GM12801 (cell line): ENCODE measurements around the gene PDLIM4.

Source experiments
- TF ChIP-seq, protein P1 (sequence below): IDR thresholded peaks from one replicate; pipeline ENCODE4 v1.5.1; 2011; ENCODE audit warnings: control low read depth; ENCODE audit not compliant: insufficient read length; ENCODE audit errors: extremely low read depth

The PDLIM4 gene

DNA sequence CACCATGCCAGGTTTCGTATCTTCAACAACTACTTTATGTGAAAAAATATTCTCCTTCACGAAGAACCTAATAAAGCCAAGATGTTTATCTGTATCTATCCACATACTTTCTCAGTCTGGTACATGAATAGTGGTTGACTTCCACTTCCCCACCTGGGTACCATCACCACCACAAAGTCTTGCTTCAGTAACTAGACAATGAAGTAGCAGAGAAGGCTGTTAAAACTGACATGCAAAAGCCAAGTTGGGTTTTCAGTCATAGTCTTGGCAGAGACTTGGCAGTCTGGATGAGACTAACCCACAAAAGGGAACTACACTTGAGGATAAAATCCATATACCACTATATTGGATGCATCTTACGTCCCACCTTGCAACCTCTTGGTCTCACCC lies 34.9 kb upstream of the PDLIM4 start:
- TF ChIP-seq, protein P1, sequence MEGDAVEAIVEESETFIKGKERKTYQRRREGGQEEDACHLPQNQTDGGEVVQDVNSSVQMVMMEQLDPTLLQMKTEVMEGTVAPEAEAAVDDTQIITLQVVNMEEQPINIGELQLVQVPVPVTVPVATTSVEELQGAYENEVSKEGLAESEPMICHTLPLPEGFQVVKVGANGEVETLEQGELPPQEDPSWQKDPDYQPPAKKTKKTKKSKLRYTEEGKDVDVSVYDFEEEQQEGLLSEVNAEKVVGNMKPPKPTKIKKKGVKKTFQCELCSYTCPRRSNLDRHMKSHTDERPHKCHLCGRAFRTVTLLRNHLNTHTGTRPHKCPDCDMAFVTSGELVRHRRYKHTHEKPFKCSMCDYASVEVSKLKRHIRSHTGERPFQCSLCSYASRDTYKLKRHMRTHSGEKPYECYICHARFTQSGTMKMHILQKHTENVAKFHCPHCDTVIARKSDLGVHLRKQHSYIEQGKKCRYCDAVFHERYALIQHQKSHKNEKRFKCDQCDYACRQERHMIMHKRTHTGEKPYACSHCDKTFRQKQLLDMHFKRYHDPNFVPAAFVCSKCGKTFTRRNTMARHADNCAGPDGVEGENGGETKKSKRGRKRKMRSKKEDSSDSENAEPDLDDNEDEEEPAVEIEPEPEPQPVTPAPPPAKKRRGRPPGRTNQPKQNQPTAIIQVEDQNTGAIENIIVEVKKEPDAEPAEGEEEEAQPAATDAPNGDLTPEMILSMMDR, result no peak

DNA sequence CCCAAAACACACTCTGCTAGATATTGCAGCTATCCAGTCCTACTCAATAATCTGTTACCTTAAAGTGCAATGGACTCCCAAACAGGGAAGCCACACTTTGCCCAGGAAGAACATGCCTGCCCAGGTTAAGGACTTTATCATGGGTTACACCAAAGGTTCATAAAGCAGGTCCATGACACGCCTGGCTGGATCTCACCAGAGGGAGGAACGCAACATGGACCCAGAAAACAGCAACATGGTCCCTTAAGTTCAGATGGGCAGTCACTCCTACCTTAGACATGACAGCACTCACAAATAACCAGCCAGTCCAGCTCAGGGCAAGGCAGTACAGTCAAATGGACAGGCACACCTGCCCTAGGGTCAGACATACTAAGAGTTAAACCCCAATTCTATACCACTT lies 33.6 kb upstream of the PDLIM4 start:
- TF ChIP-seq, protein P1, result no peak

DNA sequence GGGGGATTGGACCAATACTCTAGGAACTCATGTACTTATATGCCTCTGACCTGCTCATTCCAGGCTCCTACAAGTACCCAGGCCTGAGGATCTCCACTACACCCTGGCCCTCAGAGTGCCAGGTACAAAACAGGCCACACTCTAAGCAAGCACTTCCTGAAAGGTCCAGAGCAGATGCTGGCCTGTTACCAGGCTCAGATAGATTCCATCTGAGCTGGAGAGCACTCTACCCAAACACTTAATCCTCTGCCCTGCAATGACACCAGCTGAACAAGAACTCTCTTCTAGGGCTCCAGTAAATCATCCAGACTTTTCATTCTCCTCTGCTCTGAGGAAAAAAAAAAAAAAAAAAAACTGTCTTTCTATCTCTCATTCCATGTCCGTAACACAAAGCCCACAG lies 32.8 kb upstream of the PDLIM4 start:
- TF ChIP-seq, protein P1, result no peak

DNA sequence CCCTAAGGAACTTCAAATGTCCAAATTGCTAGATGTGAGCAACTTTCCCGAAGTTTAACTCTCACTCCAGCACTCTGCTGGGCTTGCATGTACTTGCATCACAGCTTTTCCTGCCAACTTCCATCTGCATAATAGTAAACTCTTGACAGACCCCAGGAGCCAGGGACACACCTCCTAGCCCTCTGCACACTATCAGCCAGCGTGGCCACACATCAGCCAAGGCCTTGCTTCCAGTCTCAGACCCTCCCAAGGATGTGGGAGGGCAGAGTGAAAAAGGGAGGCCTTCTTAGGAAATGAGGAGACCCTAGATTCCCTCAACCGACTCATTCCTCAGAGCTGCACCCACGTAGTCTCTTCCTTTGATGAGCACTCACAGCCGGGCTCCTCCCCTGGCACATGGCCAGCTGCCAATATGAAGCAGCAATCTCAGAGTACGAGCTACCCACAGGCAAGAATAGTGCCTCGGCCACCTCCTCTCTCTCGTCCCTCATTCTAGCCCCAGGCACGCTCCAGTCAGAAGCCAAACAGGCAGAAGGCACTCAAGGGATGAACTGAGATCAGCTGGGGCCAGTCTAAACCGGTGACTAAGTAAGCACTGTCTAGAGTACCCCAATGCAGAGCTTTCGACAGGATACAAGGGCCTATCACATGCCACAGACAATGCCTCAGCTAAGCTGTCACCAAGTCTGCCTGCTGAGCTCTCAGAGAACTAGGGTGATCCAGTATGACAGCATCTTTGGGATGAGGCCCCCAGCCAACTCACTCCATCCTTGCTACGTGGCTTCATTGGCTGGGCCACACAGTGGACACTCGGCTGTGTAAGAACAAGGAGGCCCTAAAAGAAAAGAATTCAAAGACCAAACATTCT lies 32.1 kb upstream of the PDLIM4 start:
- TF ChIP-seq, protein P1, result no peak

DNA sequence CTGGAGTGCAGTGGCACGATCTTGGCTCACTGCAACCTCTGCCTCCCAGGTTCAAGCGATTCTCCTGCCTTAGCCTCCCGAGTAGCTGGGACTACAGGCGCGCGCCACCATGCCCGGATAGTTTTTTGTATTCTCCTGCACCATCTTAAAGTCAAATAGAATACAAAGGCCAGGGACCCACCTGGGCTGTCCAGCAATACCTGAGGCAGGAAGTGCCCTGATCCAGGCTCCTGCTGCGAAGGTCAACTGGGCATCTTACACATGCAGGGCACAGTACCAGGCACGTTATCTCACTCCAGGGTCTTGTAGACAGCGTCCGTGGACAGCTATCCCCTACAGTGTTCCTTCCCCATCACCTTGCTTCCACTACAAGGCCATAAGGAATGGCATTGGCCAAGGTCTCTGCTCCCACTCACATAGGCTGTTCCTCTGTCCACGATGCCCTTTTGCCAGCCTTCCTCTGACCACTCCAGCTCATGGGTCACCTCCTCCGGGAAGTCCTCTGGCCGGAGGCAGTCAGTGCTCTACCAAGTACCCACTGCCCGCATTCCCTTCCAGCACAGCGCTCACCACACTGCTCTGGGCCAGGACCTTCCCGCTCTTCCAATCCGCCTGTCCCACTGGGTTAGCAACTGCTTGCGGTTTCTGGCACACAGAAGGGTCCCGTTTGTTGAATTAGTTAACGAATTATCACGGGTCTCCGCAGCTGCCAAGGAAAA lies 30.8 kb upstream of the PDLIM4 start:
- TF ChIP-seq, protein P1, result no peak

DNA sequence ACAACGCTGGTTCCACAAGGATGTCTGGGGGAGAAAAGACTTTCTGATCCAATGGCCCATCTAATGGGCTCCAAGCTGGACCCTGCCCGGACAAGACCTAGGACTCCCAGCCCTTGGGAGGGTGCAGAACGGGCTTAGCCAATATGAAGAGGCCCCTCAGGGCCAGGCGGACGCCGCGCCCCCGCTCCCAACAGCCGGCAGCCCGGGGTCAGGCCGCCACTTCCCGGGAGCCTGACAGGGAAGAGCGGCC lies 30.3 kb upstream of the PDLIM4 start:
- TF ChIP-seq, protein P1, result no peak

DNA sequence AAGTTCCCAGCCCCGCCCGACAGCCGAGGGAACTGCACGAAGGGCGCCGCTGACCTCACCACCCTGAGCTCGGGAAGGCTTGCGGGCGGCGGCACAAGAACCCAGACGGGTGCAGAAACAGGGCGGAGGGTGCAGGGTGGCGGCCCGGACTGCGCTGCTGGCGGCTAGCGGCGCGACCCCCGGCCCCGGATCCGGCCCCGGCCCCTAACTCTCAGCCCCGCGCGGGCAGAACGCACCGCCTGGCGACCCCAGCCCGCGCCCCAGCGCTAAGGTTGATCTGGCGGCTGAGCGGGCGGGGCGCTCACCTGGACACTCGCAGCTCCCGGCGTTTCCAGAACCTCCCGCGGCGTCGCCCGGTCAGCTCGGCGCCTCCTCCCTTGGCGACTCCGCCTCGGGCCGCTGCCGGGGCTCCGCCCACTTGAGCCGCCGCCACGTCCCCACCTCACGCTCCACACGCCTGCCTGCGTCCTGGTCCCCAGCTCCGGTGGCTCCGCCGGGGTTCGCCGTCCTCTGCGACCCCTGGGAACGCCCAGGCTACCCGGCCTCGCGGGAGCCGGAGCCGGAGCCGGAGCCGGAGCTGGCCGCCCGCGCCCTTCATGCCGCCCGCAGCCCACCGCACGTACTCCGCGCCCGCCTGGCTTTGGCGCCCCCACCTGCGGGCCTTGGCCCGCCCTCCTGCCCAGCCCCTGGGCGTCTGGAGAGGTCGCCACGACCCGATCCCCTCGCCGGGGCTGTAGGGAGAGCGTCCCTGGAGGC lies 29.8 kb upstream of the PDLIM4 start, which contains the start of gene P4HA2:
Gene P4HA2, minus strand, starts transcription at position 369 of the 756 bp plus-strand sequence. CDS start 9,227 bp downstream, outside the sequence.
- TF ChIP-seq, protein P1, result no peak
